HEK293 (cell line): ENCODE measurements around the gene HBP1.

ENCODE experiments used
- GLI2 ChIP-seq: fragments of 450-650 bp; formaldehyde crosslinking; IDR thresholded peaks from 2 replicates; pipeline ENCODE4; 2017; ENCODE audit warnings: missing biosample characterization, missing genetic modification characterization, low read depth, borderline replicate concordance
- GLIS2 ChIP-seq: fragments of 450-650 bp; formaldehyde crosslinking; IDR thresholded peaks from 2 replicates; pipeline ENCODE4 v1.5.1; 2016; ENCODE audit warnings: missing biosample characterization, missing genetic modification characterization
- KLF17 ChIP-seq: fragments of 450-650 bp; formaldehyde crosslinking; IDR thresholded peaks from 2 replicates; pipeline ENCODE4 v1.5.1; 2016; ENCODE audit warnings: missing biosample characterization, missing genetic modification characterization
- MYNN ChIP-seq: fragments of 450-650 bp; formaldehyde crosslinking; IDR thresholded peaks from 2 replicates; pipeline ENCODE4 v1.5.1; 2016; ENCODE audit warnings: missing biosample characterization, missing genetic modification characterization, borderline replicate concordance
- MZF1 ChIP-seq: fragments of 450-650 bp; formaldehyde crosslinking; IDR thresholded peaks from 2 replicates; pipeline ENCODE4 v1.5.1; 2017; ENCODE audit warnings: missing biosample characterization, missing genetic modification characterization, borderline replicate concordance
- SP3 ChIP-seq: fragments of 450-650 bp; formaldehyde crosslinking; IDR thresholded peaks from 2 replicates; pipeline ENCODE4 v1.5.1; 2016; ENCODE audit warnings: missing biosample characterization, missing genetic modification characterization
- YY1 ChIP-seq: fragments of 450-650 bp; formaldehyde crosslinking; IDR thresholded peaks from 2 replicates; pipeline ENCODE4 v1.5.1; 2018; ENCODE audit warnings: missing biosample characterization, missing genetic modification characterization
- ZBTB11 ChIP-seq: fragments of 450-650 bp; formaldehyde crosslinking; conservative IDR thresholded peaks from 2 replicates; pipeline ENCODE4 v1.5.1; 2016; ENCODE audit warnings: low read depth, missing biosample characterization, missing genetic modification characterization
- ZNF138 ChIP-seq: fragments of 450-650 bp; formaldehyde crosslinking; IDR thresholded peaks from 2 replicates; pipeline ENCODE4 v1.5.1; 2016; ENCODE audit warnings: missing biosample characterization, missing genetic modification characterization, borderline replicate concordance
- ZNF148 ChIP-seq: fragments of 450-650 bp; formaldehyde crosslinking; IDR thresholded peaks from 2 replicates; pipeline ENCODE4 v1.5.0; 2017; ENCODE audit warnings: missing biosample characterization, missing genetic modification characterization, borderline replicate concordance
- ZNF16 ChIP-seq: fragments of 450-650 bp; formaldehyde crosslinking; IDR thresholded peaks from 2 replicates; pipeline ENCODE4 v1.5.1; 2016; ENCODE audit warnings: low read depth, missing biosample characterization, missing genetic modification characterization
- ZNF248 ChIP-seq: fragments of 450-650 bp; formaldehyde crosslinking; IDR thresholded peaks from 2 replicates; pipeline ENCODE4 v1.5.1; 2017; ENCODE audit warnings: missing biosample characterization, missing genetic modification characterization
- ZNF404 ChIP-seq: fragments of 450-650 bp; formaldehyde crosslinking; IDR thresholded peaks from 2 replicates; pipeline ENCODE4 v1.5.1; 2017; ENCODE audit warnings: missing biosample characterization, missing genetic modification characterization
- ZNF423 ChIP-seq: fragments of 450-650 bp; formaldehyde crosslinking; IDR thresholded peaks from 2 replicates; pipeline ENCODE4 v1.5.1; 2016; ENCODE audit warnings: missing biosample characterization, missing genetic modification characterization
- ZNF426 ChIP-seq: fragments of 450-650 bp; formaldehyde crosslinking; IDR thresholded peaks from 2 replicates; pipeline ENCODE4 v1.5.1; 2017; ENCODE audit warnings: missing biosample characterization, missing genetic modification characterization, mild to moderate bottlenecking, inconsistent platforms, moderate library complexity
- ZNF433 ChIP-seq: fragments of 450-650 bp; formaldehyde crosslinking; IDR thresholded peaks from 2 replicates; pipeline ENCODE4 v1.5.1; 2016; ENCODE audit warnings: missing biosample characterization, missing genetic modification characterization, low read depth
- ZNF488 ChIP-seq: fragments of 450-650 bp; formaldehyde crosslinking; IDR thresholded peaks from 2 replicates; pipeline ENCODE4 v1.5.1; 2016; ENCODE audit warnings: missing biosample characterization, missing genetic modification characterization
- ZNF530 ChIP-seq: fragments of 450-650 bp; formaldehyde crosslinking; IDR thresholded peaks from 2 replicates; pipeline ENCODE4 v1.5.1; 2016; ENCODE audit warnings: low read depth, missing biosample characterization, missing genetic modification characterization
- ZNF549 ChIP-seq: fragments of 450-650 bp; IDR thresholded peaks from 2 replicates; pipeline ENCODE4 v1.5.1; 2018; ENCODE audit warnings: missing biosample characterization, missing genetic modification characterization, mild to moderate bottlenecking, inconsistent platforms, moderate library complexity
- ZNF555 ChIP-seq: fragments of 450-650 bp; formaldehyde crosslinking; conservative IDR thresholded peaks from 2 replicates; pipeline ENCODE4 v1.5.1; 2017; ENCODE audit warnings: missing biosample characterization, mild to moderate bottlenecking, missing genetic modification characterization, inconsistent platforms
- ZNF585B ChIP-seq: fragments of 450-650 bp; formaldehyde crosslinking; IDR thresholded peaks from 2 replicates; pipeline ENCODE4 v1.5.1; 2016; ENCODE audit warnings: missing biosample characterization, missing genetic modification characterization
- ZNF624 ChIP-seq: fragments of 450-650 bp; formaldehyde crosslinking; IDR thresholded peaks from 2 replicates; pipeline ENCODE4 v1.5.1; 2017; ENCODE audit warnings: missing biosample characterization, missing genetic modification characterization
- ZNF645 ChIP-seq: fragments of 450-650 bp; formaldehyde crosslinking; IDR thresholded peaks from 2 replicates; pipeline ENCODE4; 2016; ENCODE audit warnings: missing biosample characterization, missing genetic modification characterization
- ZNF654 ChIP-seq: fragments of 450-650 bp; formaldehyde crosslinking; IDR thresholded peaks from 2 replicates; pipeline ENCODE4 v1.5.1; 2016; ENCODE audit warnings: low read depth, missing biosample characterization, missing genetic modification characterization
- ZNF707 ChIP-seq: fragments of 450-650 bp; formaldehyde crosslinking; IDR thresholded peaks from 2 replicates; pipeline ENCODE4 v1.5.1; 2016; ENCODE audit warnings: missing biosample characterization, missing genetic modification characterization
- ZNF792 ChIP-seq: fragments of 450-650 bp; formaldehyde crosslinking; IDR thresholded peaks from 2 replicates; pipeline ENCODE4 v1.5.1; 2016; ENCODE audit warnings: missing biosample characterization, missing genetic modification characterization
- ZSCAN5A ChIP-seq: fragments of 450-650 bp; formaldehyde crosslinking; IDR thresholded peaks from 2 replicates; pipeline ENCODE4 v1.5.1; 2016; ENCODE audit warnings: missing biosample characterization, missing genetic modification characterization
- ZXDB ChIP-seq: fragments of 450-650 bp; formaldehyde crosslinking; IDR thresholded peaks from 2 replicates; pipeline ENCODE4 v1.5.1; 2016; ENCODE audit warnings: missing biosample characterization, missing genetic modification characterization

Gene HBP1

GRCh38 chr7:107168233-107169119 is at the start of gene HBP1 (continued):
- no peak for TF ChIP-seq ZNF148
- no peak for TF ChIP-seq ZNF404 (tag by site-specific recombination)
- TF ChIP-seq ZNF248 (tag by site-specific recombination): no peak
- no peak for TF ChIP-seq GLI2 (tag by site-specific recombination)
- TF ChIP-seq ZNF549 (tag by site-specific recombination): no peak
- TF ChIP-seq ZNF423: peak; percentile 75
- TF ChIP-seq MYNN (tag by site-specific recombination): 0 out of 2 replicates have a peak, but pooled peaks have one; percentile 44
- no peak for TF ChIP-seq ZNF792
- TF ChIP-seq ZNF488: no peak
- peak; percentile 88 for TF ChIP-seq GLIS2 (tag by site-specific recombination)
- no peak for TF ChIP-seq ZNF654 (tag by site-specific recombination)
- TF ChIP-seq ZNF426 (tag by site-specific recombination): no peak
- TF ChIP-seq ZSCAN5A (tag by site-specific recombination): no peak
- TF ChIP-seq ZNF707 (tag by site-specific recombination): no peak
- TF ChIP-seq SP3 (tag by site-specific recombination): peak; percentile 99
- no peak for TF ChIP-seq ZNF138 (tag by site-specific recombination)
- TF ChIP-seq KLF17 (tag by site-specific recombination): peak; percentile 83; the same call in 1 of the 2 replicates
- TF ChIP-seq ZXDB (tag by site-specific recombination): peak; percentile 56
- no peak for TF ChIP-seq ZNF645 (tag by site-specific recombination)
- no peak for TF ChIP-seq ZNF16 (tag by site-specific recombination)
- no peak for TF ChIP-seq ZNF624 (tag by site-specific recombination)
- TF ChIP-seq ZBTB11 (tag by site-specific recombination): peak; percentile 94
- TF ChIP-seq MZF1 (tag by site-specific recombination): peak; percentile 70
- peak; percentile 83 for TF ChIP-seq YY1 (tag by site-specific recombination)
- no peak for TF ChIP-seq ZNF530 (tag by site-specific recombination)
- no peak for TF ChIP-seq ZNF433 (tag by site-specific recombination)
- no peak for TF ChIP-seq ZNF585B (tag by site-specific recombination)
- no peak for TF ChIP-seq ZNF555
